Sigmoid colon (tissue), 4 donors: ENCODE results near the gene ROPN1B.

Source experiments
- CTCF ChIP-seq, 4 experiments: fragments of 450-650 bp in 3 of 4; fragments of 200-600 bp in 1 of 4; IDR thresholded peaks; one replicate each; pipeline ENCODE4 v1.5.1; 2016 to 2019; ENCODE audit warnings: antibody characterized with exemption in 4 of 4, mild to moderate bottlenecking in 3 of 4, moderate library complexity in 2 of 4
- EP300 ChIP-seq, 4 donors: sonication (generic); formaldehyde crosslinking; IDR thresholded peaks; one replicate each; pipeline ENCODE4 v1.6.1; 2017; ENCODE audit warnings: antibody characterized with exemption in 4 of 4
- POLR2A ChIP-seq, 2 donors: fragments of 450-650 bp; IDR thresholded peaks; one replicate each; pipeline ENCODE4 v1.6.1; 2016; ENCODE audit warnings: antibody characterized with exemption in 2 of 2, mild to moderate bottlenecking in 2 of 2, moderate library complexity in 2 of 2
- POLR2AphosphoS5 ChIP-seq, 4 donors: sonication (generic); formaldehyde crosslinking; IDR thresholded peaks; one replicate each; pipeline ENCODE4 v1.6.1; 2017; ENCODE audit warnings: antibody characterized with exemption in 4 of 4

GRCh38 chr3:126022741-126023359, 53.9 kb downstream of the ROPN1B start:
- TF ChIP-seq POLR2A (IDR thresholded peaks at IDR 0.05) (no peak), CTCF (IDR thresholded peaks at IDR 0.05) (no peak), EP300 (IDR thresholded peaks at IDR 0.05) (no peak), POLR2AphosphoS5 (IDR thresholded peaks at IDR 0.05) (no peak)
